ENCODE measurements around the gene NUPR1. TPM values are rescaled to one million over a fixed set of nuclear protein-coding genes. Genes with fewer than 3 reads are reported as not detected.

Gene NUPR1
- total and polyA plus RNA-seq, 2 of the 13 experiments (the other 11 are each of a cell fraction or from before 2014, with no cell fraction given): 18.0 to 25.6 TPM

GRCh38 chr16:28511801-28512789 is 26.7 kb downstream of the NUPR1 start (continued):
- TF ChIP-seq BCL6 (CRISPR knock-in tag; IDR thresholded peaks at IDR 0.05): peak; percentile 69
- TF ChIP-seq MEIS2 (CRISPR knock-in tag; IDR thresholded peaks at IDR 0.05): 0 out of 2 replicates have a peak, but pooled peaks have one; percentile 67
- TF ChIP-seq, protein P1, sequence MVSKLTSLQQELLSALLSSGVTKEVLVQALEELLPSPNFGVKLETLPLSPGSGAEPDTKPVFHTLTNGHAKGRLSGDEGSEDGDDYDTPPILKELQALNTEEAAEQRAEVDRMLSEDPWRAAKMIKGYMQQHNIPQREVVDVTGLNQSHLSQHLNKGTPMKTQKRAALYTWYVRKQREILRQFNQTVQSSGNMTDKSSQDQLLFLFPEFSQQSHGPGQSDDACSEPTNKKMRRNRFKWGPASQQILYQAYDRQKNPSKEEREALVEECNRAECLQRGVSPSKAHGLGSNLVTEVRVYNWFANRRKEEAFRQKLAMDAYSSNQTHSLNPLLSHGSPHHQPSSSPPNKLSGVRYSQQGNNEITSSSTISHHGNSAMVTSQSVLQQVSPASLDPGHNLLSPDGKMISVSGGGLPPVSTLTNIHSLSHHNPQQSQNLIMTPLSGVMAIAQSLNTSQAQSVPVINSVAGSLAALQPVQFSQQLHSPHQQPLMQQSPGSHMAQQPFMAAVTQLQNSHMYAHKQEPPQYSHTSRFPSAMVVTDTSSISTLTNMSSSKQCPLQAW (CRISPR knock-in tag; IDR thresholded peaks at IDR 0.05): peak; percentile 57
- no peak for TF ChIP-seq CBX1 (IDR thresholded peaks at IDR 0.05; ENCODE audit: low read depth)
- TF ChIP-seq GMEB1 (CRISPR knock-in tag; IDR thresholded peaks at IDR 0.05; ENCODE audit: borderline replicate concordance): no peak
- no peak for TF ChIP-seq TCF7 (IDR thresholded peaks at IDR 0.05; ENCODE audit: low read depth)
- TF ChIP-seq CCDC6 (CRISPR knock-in tag; IDR thresholded peaks at IDR 0.05): no peak
- no peak for TF ChIP-seq CBFB (CRISPR knock-in tag; IDR thresholded peaks at IDR 0.05)
- TF ChIP-seq, protein P2, sequence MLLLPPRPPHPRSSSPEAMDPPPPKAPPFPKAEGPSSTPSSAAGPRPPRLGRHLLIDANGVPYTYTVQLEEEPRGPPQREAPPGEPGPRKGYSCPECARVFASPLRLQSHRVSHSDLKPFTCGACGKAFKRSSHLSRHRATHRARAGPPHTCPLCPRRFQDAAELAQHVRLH (CRISPR knock-in tag; IDR thresholded peaks at IDR 0.05; ENCODE audit: borderline replicate concordance, low read depth): no peak
- TF ChIP-seq ZNF292 (CRISPR knock-in tag; IDR thresholded peaks at IDR 0.05; ENCODE audit: borderline replicate concordance, low read depth): peak; percentile 19; the same call in 1 of the 2 replicates
- TF ChIP-seq ZBTB38 (CRISPR knock-in tag; IDR thresholded peaks at IDR 0.05): peak; percentile 59; the same call in 1 of the 2 replicates
- TF ChIP-seq ZNF143 (CRISPR knock-in tag; IDR thresholded peaks at IDR 0.05): peak; percentile 42; the same call in 1 of the 2 replicates
- TF ChIP-seq FOXP1 (IDR thresholded peaks at IDR 0.05): no peak
- peak; percentile 9; the same call in 1 of the 2 replicates for TF ChIP-seq FOXP1 (CRISPR knock-in tag; IDR thresholded peaks at IDR 0.05)
- no peak for TF ChIP-seq ZNF263 (CRISPR knock-in tag; IDR thresholded peaks at IDR 0.05)
- TF ChIP-seq, protein P3, sequence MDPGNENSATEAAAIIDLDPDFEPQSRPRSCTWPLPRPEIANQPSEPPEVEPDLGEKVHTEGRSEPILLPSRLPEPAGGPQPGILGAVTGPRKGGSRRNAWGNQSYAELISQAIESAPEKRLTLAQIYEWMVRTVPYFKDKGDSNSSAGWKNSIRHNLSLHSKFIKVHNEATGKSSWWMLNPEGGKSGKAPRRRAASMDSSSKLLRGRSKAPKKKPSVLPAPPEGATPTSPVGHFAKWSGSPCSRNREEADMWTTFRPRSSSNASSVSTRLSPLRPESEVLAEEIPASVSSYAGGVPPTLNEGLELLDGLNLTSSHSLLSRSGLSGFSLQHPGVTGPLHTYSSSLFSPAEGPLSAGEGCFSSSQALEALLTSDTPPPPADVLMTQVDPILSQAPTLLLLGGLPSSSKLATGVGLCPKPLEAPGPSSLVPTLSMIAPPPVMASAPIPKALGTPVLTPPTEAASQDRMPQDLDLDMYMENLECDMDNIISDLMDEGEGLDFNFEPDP (CRISPR knock-in tag; conservative IDR thresholded peaks at IDR 0.05): no peak
- peak; percentile 54; the same call in 1 of the 2 replicates for TF ChIP-seq ZNF501 (CRISPR knock-in tag; IDR thresholded peaks at IDR 0.05)
- TF ChIP-seq PRDM15 (CRISPR knock-in tag; IDR thresholded peaks at IDR 0.05): no peak
- TF ChIP-seq ZNF546 (CRISPR knock-in tag; conservative IDR thresholded peaks at IDR 0.05): 0 out of 2 replicates have a peak, but pooled peaks have one; percentile 55
